HG03280 (cell line): Measurements from ENCODE around the gene KLHL9.

Experiments
- ATAC-seq: cut with Tn5 transposase; IDR thresholded peaks from one replicate; pipeline ENCODE4 v1.9.1; 2021; ENCODE audit warnings: mild to moderate bottlenecking, moderate library complexity; ENCODE audit not compliant: unreplicated experiment

The KLHL9 gene

DNA sequence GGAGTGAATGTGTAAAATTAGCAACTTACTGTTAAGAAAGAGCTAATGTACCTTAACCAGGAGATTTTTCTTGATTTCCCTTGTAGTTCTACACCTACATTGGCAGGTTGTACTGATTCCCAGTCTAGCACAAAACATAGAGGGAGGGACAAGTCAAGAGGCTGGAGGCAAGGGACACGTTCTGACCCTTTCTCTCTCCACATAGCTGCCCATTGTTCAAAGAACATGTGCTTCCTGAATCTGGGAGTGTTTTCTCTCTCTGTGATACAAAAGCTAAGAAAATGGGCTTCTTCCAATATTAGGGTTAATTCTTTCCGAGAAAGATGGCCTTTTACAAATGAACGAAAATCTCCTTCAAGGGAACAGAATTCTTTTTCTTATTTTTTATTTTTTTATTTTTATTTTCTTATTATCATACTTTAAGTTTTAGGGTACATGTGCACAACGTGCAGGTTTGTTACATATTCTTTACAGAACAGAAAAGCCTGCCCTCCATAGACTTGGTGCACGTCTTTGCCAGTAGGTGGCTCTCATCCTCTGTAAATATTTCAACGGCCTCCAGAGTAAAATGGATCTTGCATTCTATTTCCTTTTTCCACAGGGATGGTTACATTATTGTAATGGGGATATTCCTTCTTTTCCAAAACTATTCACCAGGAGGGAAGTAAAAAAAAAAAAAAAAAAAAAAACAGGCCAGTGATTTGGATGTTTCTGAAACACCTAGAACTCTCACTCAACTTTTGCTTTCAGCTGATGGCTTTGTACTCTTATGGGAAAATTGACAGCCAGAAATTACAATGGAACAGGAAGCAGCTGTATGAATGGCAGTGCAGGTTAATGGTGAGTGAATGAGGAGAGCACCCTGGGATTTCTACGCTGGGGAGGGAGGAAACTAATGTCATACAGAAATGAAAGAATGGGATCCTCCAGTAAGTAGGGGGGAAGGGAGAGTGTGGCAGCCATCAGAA, 17.0 kb downstream of the KLHL9 start:
- peak; percentile 75 for ATAC-seq

DNA sequence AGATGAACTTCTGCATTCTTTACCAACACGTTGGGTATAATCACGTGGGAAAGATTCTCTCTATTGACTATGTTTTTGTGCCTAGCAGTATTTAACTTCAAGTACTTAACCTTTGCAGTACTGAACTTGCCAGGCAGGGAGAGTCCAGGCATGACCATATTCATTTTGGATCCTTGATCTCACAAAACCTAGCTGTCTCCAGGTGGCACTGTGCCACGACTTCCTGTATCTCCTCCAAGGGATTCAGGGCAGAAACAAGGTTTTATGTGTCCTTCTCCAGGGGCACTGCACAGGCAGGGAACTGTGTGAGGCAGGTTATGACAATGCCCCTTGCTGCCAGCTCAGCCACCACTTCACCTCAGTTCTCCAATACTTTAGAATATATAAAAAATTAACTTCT, 18.3 kb downstream of the KLHL9 start:
- no peak for ATAC-seq

DNA sequence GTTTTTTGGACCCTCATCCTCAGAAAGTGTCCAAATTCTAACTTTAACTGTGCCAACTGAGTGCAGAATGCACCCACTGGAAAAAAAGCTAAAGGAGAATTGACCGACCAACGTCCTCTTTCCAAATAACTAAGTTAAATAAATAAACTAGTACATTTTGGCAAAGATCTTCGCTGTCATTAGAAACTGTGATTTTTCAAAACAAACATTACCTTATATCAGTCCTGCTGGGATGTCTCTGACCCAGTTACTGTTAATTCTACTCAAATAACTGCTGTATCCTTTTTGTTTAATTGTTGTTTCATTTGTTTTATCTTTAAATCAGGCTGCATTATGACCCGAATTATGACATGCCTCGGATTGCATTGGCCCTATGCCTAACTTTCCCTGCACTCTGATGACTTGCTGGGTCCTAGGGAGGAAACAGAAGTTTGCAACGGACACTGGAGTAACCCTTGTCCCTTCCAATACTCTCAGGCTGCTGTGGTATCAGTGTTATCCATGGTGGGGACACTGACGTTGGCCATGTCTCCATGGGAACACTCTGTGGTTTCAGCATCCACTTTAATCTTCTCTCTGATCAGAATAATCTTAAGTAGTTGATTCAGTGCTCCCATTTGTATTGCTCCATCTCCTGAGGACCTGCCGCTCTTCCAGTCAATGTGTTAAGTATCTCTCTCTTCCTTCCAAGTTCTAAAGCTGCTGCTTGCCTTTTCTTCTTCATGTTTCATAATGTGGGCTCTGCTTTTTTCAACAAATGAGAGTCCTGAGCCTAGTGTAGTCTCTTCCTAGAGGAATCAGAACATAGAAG, 19.0 kb downstream of the KLHL9 start:
- no peak for ATAC-seq

DNA sequence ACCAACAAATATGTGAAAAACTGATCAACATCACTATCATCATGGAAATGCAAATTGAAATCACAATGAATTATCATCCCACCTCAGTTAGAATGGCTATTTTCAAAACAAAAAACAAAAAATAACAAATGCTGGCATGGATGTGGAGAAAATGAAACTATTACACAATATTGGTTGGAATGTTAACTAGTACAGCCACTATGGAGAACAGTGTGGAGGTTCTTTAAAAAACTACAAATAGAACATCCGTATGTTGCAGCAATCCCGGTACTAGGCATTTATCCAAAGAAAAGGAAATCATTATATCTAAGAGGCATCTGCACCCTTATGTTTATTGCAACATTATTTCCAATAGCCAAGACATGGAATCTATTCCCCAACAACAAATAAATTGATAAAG, 21.1 kb downstream of the KLHL9 start:
- ATAC-seq, result no peak

DNA sequence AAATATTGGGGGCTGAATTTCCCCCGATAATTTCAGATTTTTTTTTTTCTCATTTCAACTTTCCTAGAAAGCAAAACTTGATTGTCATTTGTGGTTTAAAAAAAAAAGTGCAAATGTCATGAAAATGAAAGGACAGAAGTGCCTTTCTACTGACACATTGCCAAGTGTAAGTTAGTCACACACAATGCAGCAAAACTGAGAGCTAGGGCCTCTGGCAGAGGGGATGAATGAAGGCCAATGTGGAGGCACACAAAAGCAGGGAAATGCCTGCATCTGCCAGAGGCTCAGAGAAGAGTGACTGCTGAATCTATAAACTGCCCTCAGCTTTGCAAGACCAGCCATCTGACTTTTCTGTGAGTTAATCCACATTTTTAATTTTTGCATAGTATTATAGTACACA, 23.3 kb downstream of the KLHL9 start:
- ATAC-seq, result no peak

DNA sequence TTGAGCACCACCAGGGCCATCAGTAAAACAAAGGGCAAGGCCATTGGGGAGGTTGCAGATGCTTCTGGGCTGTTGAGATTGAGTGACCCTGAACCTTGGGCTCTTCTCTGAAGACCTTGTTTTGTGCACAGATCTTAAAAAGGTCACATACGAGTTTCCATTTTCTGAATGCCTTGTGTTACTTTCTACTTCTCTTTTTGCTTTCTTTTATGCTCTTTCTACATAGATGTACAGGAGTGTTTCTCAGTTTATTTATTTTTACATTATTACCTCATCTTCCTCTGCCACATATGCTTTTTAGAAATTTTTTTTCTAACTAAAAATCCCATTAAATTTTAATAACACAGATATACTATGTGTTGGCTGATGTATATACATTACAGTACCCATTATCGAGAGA, 30.0 kb downstream of the KLHL9 start, which contains the start of gene IFNA5:
Gene IFNA5 (minus strand): TSS at position 101 of the 400 bp plus-strand sequence. CDS start 57 bp downstream, at position 44.
- ATAC-seq, result no peak

DNA sequence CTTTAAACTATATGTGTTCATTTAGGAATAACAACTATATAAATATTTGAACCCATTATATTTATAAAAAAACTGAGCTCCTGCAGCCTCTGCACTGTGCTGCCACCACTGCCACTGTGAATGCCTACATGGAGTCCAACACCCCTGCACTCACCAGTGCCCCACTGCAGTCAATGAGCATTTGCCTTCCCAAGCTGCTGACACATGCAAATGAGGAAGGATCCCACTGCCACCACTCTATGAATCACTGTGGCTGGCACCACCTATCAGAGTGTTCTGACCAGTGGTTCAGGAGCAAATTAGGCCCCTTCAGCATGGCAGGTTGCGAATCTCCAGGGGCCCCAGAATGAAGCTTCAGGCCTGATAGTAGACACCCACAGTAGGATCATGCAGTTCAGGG, 39.2 kb downstream of the KLHL9 start:
- ATAC-seq, result no peak

DNA sequence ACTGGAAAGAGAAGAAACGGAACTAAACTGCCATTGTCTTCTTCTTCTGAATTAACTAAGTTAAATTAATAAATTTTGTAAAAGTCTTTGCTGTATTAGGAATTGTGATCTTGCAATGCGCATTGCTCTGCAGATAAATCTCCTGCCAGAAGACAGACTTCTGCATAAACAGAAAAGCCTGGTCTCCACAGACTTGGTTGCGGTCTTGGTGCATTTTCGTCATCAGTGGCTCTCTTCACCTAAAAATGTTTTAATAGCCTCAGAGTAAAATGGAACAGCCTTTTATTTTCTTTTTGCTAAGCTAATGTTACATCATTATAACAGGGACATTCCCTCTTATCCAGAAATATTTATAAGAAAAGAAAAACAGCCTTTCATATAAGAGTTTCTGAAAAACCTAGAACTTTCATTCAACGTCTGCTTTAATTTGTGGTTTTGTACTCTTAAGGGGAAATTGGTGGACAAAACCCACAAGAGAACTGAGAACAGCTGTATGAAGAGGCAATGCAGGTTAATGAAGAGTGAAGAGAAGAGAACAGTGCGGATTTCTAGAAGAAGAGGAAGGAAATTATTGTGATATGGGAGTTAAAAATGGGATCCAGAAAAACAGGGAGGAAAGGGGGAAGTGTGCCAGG, 40.2 kb downstream of the KLHL9 start:
- ATAC-seq, result no peak

DNA sequence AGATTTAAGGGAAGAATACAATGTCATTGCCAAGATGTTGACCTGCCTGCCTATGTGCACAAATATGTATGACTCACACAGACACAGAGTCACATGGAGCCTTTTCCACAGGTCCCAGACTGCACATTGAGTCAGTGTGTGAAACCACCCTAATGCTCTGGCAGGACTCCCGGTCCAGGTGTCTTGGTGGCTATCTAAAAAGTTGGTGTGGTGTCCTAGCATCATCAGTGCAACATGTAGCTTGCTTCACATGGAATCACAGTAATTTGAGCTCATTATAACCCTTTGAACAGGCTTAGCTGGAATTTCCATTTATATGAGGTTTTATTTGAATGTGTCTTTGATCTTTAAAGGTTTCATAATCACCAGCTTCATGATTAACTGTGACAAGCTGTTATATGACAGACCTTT, 40.8 kb downstream of the KLHL9 start:
- no peak for ATAC-seq

DNA sequence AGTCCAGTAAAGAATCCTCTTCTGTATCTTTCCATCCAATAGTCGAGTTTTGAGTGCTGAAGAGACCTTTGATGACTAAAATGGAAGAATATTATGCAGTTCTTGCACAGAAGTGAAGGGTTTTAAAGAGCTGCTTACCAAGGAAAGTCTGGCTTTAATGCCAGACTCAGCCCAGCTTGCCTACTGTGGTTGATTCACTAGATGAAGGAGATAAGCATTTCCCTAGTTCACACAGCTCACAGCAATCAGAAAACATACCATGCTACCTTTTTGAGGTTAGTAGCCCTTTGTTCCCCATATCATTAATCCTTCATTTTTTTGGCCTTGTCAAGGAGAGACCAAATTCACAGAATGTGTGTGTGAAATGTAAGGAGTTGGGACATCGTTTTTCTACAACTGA, 45.4 kb downstream of the KLHL9 start:
- ATAC-seq, result no peak

DNA sequence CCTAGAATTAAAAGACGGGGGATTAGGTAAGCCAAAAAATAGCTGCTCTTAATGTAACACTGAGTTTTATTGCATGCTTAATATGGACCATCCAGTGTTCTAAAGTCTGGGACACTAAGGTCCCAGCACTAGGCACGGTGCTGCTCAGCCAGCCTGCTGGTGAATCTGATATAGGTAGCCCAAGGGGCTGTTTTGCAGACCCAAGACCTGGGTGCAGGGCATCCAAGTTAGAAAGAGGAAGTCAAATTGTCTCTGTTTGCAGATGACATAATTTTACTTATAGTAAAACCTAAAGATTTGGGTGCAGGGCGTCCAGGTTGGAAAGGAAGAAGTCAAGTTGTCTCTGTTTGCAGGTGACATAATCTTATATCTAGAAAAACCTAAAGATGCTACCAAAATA, 47.9 kb downstream of the KLHL9 start:
- ATAC-seq, result no peak

DNA sequence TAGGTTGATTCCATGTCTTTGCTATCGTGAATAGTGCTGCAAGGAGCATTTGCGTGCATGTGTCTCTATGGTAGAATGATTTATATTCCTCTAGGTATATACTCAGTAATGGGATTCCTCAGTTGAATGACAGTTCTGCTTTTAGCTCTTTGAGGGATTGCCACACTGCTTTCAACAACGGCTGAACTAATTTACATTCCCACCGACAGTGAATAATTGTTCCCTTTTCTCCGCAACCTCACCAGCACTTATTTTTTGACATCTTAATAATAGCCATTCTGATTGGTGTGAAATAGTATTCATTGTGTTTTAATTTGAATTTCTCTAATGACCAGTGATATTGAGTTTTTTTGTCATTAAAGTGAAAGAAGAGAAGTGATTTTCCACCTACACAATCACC, 48.5 kb downstream of the KLHL9 start:
- no peak for ATAC-seq

DNA sequence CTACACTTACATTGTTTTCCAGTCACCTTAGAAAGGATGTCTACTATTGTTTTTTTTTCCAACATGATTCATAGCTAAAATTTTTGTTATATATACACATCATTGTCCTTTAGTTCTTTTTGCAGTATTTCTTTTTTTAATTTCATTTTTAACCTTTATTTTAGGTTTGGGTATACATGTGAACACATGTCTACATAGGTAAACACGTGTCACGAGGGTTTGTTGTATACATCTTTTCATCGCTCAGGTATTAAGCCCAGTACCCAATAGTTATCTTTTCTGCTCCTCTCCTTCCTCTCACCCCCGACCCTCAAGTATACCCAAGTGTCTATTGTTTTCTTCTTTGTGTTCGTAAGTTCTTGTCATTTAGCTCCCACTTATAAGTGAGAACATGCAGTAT, 49.1 kb downstream of the KLHL9 start:
- ATAC-seq, result no peak

DNA sequence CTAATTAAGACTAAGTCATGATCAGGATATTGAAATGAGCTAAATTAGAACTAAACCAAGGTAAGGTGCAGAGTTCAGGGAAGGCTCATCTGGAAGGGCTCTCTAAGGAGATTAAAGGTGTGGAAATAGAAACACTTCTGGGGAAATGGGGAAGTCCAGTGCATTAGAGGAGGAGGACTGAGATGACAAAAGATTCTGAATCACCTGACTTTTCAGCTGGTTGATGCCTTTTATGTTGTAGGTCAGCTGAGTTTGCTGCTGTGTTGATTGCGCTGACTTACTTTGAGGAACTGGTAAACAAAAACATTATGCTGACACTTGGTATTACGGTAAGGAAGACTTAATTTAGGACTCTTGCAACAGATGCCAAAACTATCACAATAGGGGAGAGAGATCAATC, 53.9 kb downstream of the KLHL9 start:
- no peak for ATAC-seq
